HepG2 (cell line): ENCODE results near the gene C10orf90. TPM values are rescaled to one million over a fixed set of nuclear protein-coding genes. Genes with fewer than 3 reads are reported as not detected.

Source experiments
- ATAC-seq: fragments of 200-7000 bp; cut with Tn5 transposase; 3 replicates; pipeline ENCODE4 v1.9.1; 2020; ENCODE audit warnings: mild to moderate bottlenecking, moderate library complexity
- BruUV-seq: library from RNA; stranded (reverse); fragments of 400-500 nt; replicated peaks from 2 replicates; lab custom pipeline; 2021; lab: Mats Ljungman, UMichigan
- CTCF ChIA-PET: fragments of 300-600 bp; formaldehyde crosslinking; extraction: SDS; loops from one replicate; lab custom pipeline; 2021; ENCODE audit warnings: low total read pairs, inconsistent platforms, low intra/inter-chr PET ratio; lab: Yijun Ruan, JAX
- POLR2A ChIA-PET: fragments of 350-600 bp; sonication (Branson Sonifier 250); formaldehyde crosslinking; loops from one replicate; lab custom pipeline; 2020; ENCODE audit warnings: antibody characterized with exemption, inconsistent platforms; lab: Yijun Ruan, JAX
- DNase-seq: peaks from one replicate; pipeline ENCODE4 v3.0.0-alpha.2; 2015; ENCODE audit warnings: low spot score
- FAIRE-seq: peaks from 3 replicates; lab custom pipeline; 2011; peaks lifted over from hg19 to GRCh38; lab: Jason Lieb, UNC
- H2AFZ ChIP-seq: one replicate; pipeline ENCODE4 v1.6.1; 2011; ENCODE audit warnings: low read length, inconsistent platforms
- H3K27ac ChIP-seq: fragments of 300-600 bp; 3 replicates; pipeline ENCODE4 v1.8.0; 2011; ENCODE audit warnings: mixed run types, mild to moderate bottlenecking, mixed read lengths, low read length, inconsistent platforms; ENCODE audit not compliant: insufficient read depth; ENCODE audit errors: extremely low read length
- H3K27me3 ChIP-seq, 2 experiments: fragments of 200-600 bp in 1 of 2; 2 replicates in 1 of 2; 3 replicates in 1 of 2; pipeline versions ENCODE4 v1.6.0 to v1.8.0; 2011; ENCODE audit warnings: low read length in 2 of 2, mild to moderate bottlenecking in 2 of 2, moderate library complexity in 2 of 2, inconsistent platforms in 1 of 2; ENCODE audit not compliant: insufficient read depth in 2 of 2, control insufficient read depth in 1 of 2
- H3K36me3 ChIP-seq, 2 experiments: fragments of 200-600 bp in 1 of 2; replicated peaks in 1 of 2; 2 replicates in 1 of 2; 3 replicates in 1 of 2; pipeline versions ENCODE4 v1.5.1 to v1.8.0; 2011; ENCODE audit warnings: low read length in 2 of 2, inconsistent platforms in 1 of 2; ENCODE audit not compliant: insufficient read depth in 2 of 2, control insufficient read depth in 1 of 2
- H3K4me1 ChIP-seq: 2 replicates; pipeline ENCODE4 v1.5.1; 2012; ENCODE audit warnings: low read length, inconsistent platforms; ENCODE audit not compliant: insufficient read depth
- H3K4me2 ChIP-seq: 2 replicates; pipeline ENCODE4 v1.6.0; 2011; ENCODE audit warnings: low read depth, low read length, inconsistent platforms
- H3K4me3 ChIP-seq, 3 experiments: fragments of 200-600 bp in 1 of 3; sonication (generic), shearing (Covaris generic) in 1 of 3; replicated peaks in 1 of 3; 2 replicates each; pipeline ENCODE4 v1.5.1; 2011 to 2016; ENCODE audit warnings: low read length in 3 of 3, inconsistent platforms in 2 of 3, low read depth in 2 of 3, mild to moderate bottlenecking in 2 of 3, control low read depth in 1 of 3, mixed read lengths in 1 of 3; ENCODE audit not compliant: insufficient read depth in 1 of 3
- H3K79me2 ChIP-seq: one replicate; pipeline ENCODE4 v1.6.1; 2011; ENCODE audit warnings: low read length, inconsistent platforms; ENCODE audit not compliant: insufficient read depth
- H3K9ac ChIP-seq: 2 replicates; pipeline ENCODE4 v1.6.0; 2011; ENCODE audit warnings: mild to moderate bottlenecking, low read depth, low read length, inconsistent platforms; ENCODE audit not compliant: insufficient read depth
- H3K9me3 ChIP-seq: 2 replicates; pipeline ENCODE4 v1.5.1; 2012; ENCODE audit warnings: mild to moderate bottlenecking, low read length
- H4K20me1 ChIP-seq: 2 replicates; pipeline ENCODE4 v1.6.0; 2011; ENCODE audit warnings: inconsistent platforms, mild to moderate bottlenecking, low read length, moderate library complexity; ENCODE audit not compliant: insufficient read depth
- AHR ChIP-seq: IDR thresholded peaks from 2 replicates; pipeline ENCODE4 v1.6.1; 2018; ENCODE audit warnings: missing genetic modification reagents, missing compliant biosample characterization
- ARHGAP35 ChIP-seq: sonication (generic); formaldehyde crosslinking; IDR thresholded peaks from 2 replicates; pipeline ENCODE4 v1.9.0; 2022; ENCODE audit warnings: mild to moderate bottlenecking, inconsistent platforms, moderate library complexity, missing genetic modification reagents, borderline replicate concordance
- CBX1 ChIP-seq: IDR thresholded peaks from one replicate; pipeline ENCODE4 v1.6.1; 2016; ENCODE audit warnings: antibody characterized with exemption, low read depth
- CEBPB ChIP-seq: IDR thresholded peaks from 2 replicates; pipeline ENCODE4 v1.6.1; 2011; ENCODE audit warnings: low read depth, low read length, improper control_type of control experiment, borderline replicate concordance
- IKZF1 ChIP-seq: fragments of 450-650 bp; IDR thresholded peaks from 2 replicates; pipeline ENCODE4 v1.7.1; 2016
- ISX ChIP-seq: sonication (generic); formaldehyde crosslinking; conservative IDR thresholded peaks from 2 replicates; pipeline ENCODE4 v1.5.0; 2020; ENCODE audit warnings: missing genetic modification reagents
- SAP130 ChIP-seq: IDR thresholded peaks from 2 replicates; pipeline ENCODE4 v1.6.1; 2016; ENCODE audit warnings: low read depth
- SMC3 ChIP-seq: IDR thresholded peaks from 2 replicates; pipeline ENCODE4 v1.6.1; 2011; ENCODE audit warnings: low read length, improper control_type of control experiment
- TBL1XR1 ChIP-seq: fragments of 150-350 bp; IDR thresholded peaks from 2 replicates; pipeline ENCODE4 v1.6.1; 2014; ENCODE audit warnings: borderline replicate concordance, low read length; ENCODE audit not compliant: partially characterized antibody
- ZMAT3 ChIP-seq: sonication (generic); formaldehyde crosslinking; conservative IDR thresholded peaks from 2 replicates; pipeline ENCODE4 v1.7.0; 2021; ENCODE audit warnings: missing genetic modification reagents
- ZNF549 ChIP-seq: sonication (generic); formaldehyde crosslinking; IDR thresholded peaks from 2 replicates; pipeline ENCODE4 v1.5.0; 2020; ENCODE audit warnings: missing genetic modification reagents
- WGBS: methylation state at CpG from one replicate; pipeline ENCODE4 v1.1.6; 2017; ENCODE audit warnings: low lambda C conversion rate; 5-methylcytosine and 5-hydroxymethylcytosine counted together
- in situ Hi-C: cut with HindIII; loops from 2 replicates; pipeline ENCODE4 v1.10.0; 2017; ENCODE audit warnings: low pct_unique_long_range_greater_than_20kb; ENCODE audit not compliant: extremely low pct_ligation_motif_present
- intact Hi-C: fragments of 100-400 bp; cut with micrococcal nuclease; formaldehyde crosslinking; loops from one replicate; pipeline ENCODE4 v1.10.0; 2022; ENCODE audit not compliant: unreplicated experiment
- polyA plus RNA-seq, 8 experiments: library from polyadenylated mRNA; depleted of rRNA in 3 of 8; stranded (reverse) in 7 of 8; unstranded in 1 of 8; fragments of >200 nt; fragmentation: Illumina TruSeq in 4 of 8; extraction: Trizol in 4 of 8; gene quantifications; 2 replicates each; pipeline versions ENCODE4 v1.2.1 to v1.2.3, GENCODE V29; 2011 to 2016; ENCODE audit warnings: low read depth in 4 of 8, missing spikeins in 1 of 8, mixed read lengths in 1 of 8; ENCODE audit not compliant: insufficient read depth in 1 of 8
- total RNA-seq, 5 experiments: library from RNA; depleted of rRNA; stranded (reverse); fragments of >200 nt; fragmentation: Illumina TruSeq; extraction: Trizol; gene quantifications; 2 replicates each; pipeline ENCODE4 v1.2.3, GENCODE V29; 2016; ENCODE audit warnings: low read depth in 1 of 5
- TF ChIP-seq, protein P1 (sequence below): sonication (generic); formaldehyde crosslinking; IDR thresholded peaks from 2 replicates; pipeline ENCODE4 v1.9.0; 2022; ENCODE audit warnings: low read depth, missing genetic modification reagents

Gene C10orf90
- total and polyA plus RNA-seq, 2 of the 13 experiments (the other 11 are each of a cell fraction or from before 2014, with no cell fraction given) = not detected

DNA sequence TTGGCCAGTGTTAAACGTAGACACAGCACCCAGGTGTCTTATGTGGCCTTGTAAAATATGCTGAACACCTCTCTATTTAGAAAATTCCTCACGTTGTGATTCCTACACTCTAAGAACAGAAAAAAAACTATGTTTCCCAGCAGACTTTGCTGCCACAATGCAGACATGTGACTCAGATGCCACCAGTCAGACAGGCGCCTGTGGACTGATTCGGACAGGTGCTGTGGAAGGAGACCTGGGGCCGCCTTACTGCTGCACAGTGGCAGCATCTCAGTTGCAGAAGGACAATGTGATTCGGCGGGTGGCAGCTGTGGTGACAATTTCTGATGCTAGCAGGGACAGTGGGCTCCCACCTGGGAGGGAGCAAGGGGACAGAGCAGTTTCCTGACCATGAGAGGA is 88.8 kb downstream of the C10orf90 start:
- in situ Hi-C loops = no loop called here
- intact Hi-C loops = no loop called here
- H3K4me3 ChIP-seq = no peak overlapping the region
- no peaks in the 10 kb centered on the region for H3K79me2 ChIP-seq
- DNase-seq (no peak), FAIRE-seq (no peak), ATAC-seq (no peak)
- H3K27ac ChIP-seq = no peak overlapping the region
- ChIA-PET POLR2A (no interaction called here), CTCF (no interaction called here)
- no peaks in the 10 kb centered on the region for H3K36me3 ChIP-seq
- H3K27me3 ChIP-seq = peaks cover 0 to 9% of the 10 kb centered on the region in 2 experiments; a peak in 1 of 5 replicates
- no peak overlapping the region for H3K9ac ChIP-seq
- no peak overlapping the region for H2AFZ ChIP-seq
- H3K4me1 ChIP-seq = no peaks in the 10 kb centered on the region
- WGBS = 4% methylated on average over 7 of the region's 7 CpGs
- no peak for TF ChIP-seq ZNF549 (CRISPR knock-in tag)
- no peak for TF ChIP-seq ISX (CRISPR knock-in tag)
- no peak for TF ChIP-seq ARHGAP35 (CRISPR knock-in tag)
- no peak for TF ChIP-seq ZMAT3 (CRISPR knock-in tag)
- no peak for TF ChIP-seq CBX1
- TF ChIP-seq, protein P1, sequence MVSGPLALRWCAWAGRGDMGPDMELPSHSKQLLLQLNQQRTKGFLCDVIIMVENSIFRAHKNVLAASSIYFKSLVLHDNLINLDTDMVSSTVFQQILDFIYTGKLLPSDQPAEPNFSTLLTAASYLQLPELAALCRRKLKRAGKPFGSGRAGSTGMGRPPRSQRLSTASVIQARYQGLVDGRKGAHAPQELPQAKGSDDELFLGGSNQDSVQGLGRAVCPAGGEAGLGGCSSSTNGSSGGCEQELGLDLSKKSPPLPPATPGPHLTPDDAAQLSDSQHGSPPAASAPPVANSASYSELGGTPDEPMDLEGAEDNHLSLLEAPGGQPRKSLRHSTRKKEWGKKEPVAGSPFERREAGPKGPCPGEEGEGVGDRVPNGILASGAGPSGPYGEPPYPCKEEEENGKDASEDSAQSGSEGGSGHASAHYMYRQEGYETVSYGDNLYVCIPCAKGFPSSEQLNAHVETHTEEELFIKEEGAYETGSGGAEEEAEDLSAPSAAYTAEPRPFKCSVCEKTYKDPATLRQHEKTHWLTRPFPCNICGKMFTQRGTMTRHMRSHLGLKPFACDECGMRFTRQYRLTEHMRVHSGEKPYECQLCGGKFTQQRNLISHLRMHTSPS (CRISPR knock-in tag) = no peak
- TF ChIP-seq SMC3 = no peak
- TF ChIP-seq IKZF1 = no peak
- TF ChIP-seq AHR (CRISPR knock-in tag) = no peak
- no peak for TF ChIP-seq CEBPB
- no peak for TF ChIP-seq SAP130 (CRISPR knock-in tag)
- TF ChIP-seq TBL1XR1 = no peak
- H3K4me2 ChIP-seq = no peak overlapping the region
- H3K9me3 ChIP-seq = no peaks in the 10 kb centered on the region
- no TSS peak for BruUV-seq
- no peaks in the 10 kb centered on the region for H4K20me1 ChIP-seq
